ENCODE data around the gene ZNF594. TPM values are rescaled to one million over a fixed set of nuclear protein-coding genes. Genes with fewer than 3 reads are reported as not detected.

ZNF594 gene
- total RNA-seq, 1 experiment from 2014 or later: 12.5 TPM

- Histone ChIP-seq H3K27ac (ENCODE audit: insufficient read length, low read depth, low read length) (no peak overlapping the region), H3K79me1 (ENCODE audit: insufficient read depth, low read depth, low read length, poor library complexity, severe bottlenecking) (no peaks in the 10 kb centered on the region), H3K14ac (ENCODE audit: insufficient read depth, low read length) (no peak overlapping the region), H3T11ph (ENCODE audit: low read length) (no peak overlapping the region), H3K9ac (ENCODE audit: extremely low read depth, insufficient read length, low read length) (no peak overlapping the region), H2AK5ac (ENCODE audit: insufficient read length, low read length) (no peak overlapping the region), H4K5ac (ENCODE audit: insufficient read length, low read depth, low read length) (no peak overlapping the region), H2BK5ac (ENCODE audit: insufficient read length, low read length) (no peak overlapping the region), H3K4ac (ENCODE audit: low read depth, low read length) (no peak overlapping the region), H3K56ac (ENCODE audit: insufficient read length, low read depth, low read length) (no peak overlapping the region), H3K4me2 (ENCODE audit: insufficient read depth, insufficient read length, low read length) (no peak overlapping the region), H3K23me2 (ENCODE audit: insufficient read length, low read depth, low read length, poor library complexity, severe bottlenecking) (no peaks in the 10 kb centered on the region), H3K27me3 (ENCODE audit: insufficient read depth, low read length) (no peaks in the 10 kb centered on the region), H3K9me3 (ENCODE audit: control insufficient read depth, low read depth, low read length) (peaks cover 95% of the 10 kb centered on the region), H4K91ac (ENCODE audit: insufficient read length, low read depth, low read length) (no peak overlapping the region), H4K8ac (replicated peaks; ENCODE audit: insufficient read length, low read depth, low read length) (no peak overlapping the region), H2AFZ (ENCODE audit: low read length) (no peak overlapping the region), H2BK12ac (ENCODE audit: insufficient read length, low read depth, low read length) (no peak overlapping the region), H2BK20ac (ENCODE audit: low read depth, low read length, poor library complexity, severe bottlenecking) (no peak overlapping the region), H4K20me1 (ENCODE audit: control insufficient read depth, insufficient read depth, insufficient read length) (no peaks in the 10 kb centered on the region), H3K4me1 (ENCODE audit: insufficient read depth, low read length) (no peaks in the 10 kb centered on the region), H3K79me2 (ENCODE audit: insufficient read depth, low read length) (no peaks in the 10 kb centered on the region), H3K23ac (ENCODE audit: insufficient read length, low read depth, low read length) (no peak overlapping the region), H3K18ac (ENCODE audit: insufficient read length, low read depth, low read length) (no peak overlapping the region), H2BK15ac (ENCODE audit: low read depth, low read length) (no peak overlapping the region), H2BK120ac (ENCODE audit: low read depth, low read length, poor library complexity, severe bottlenecking) (no peak overlapping the region)
- Mint-ChIP-seq H3K36me3 (ENCODE audit: insufficient read depth in 1 of 3, low read depth in 3 of 3) (peaks cover 92 to 100% (median 94%) of the 10 kb centered on the region in 3 experiments), H3K27me3 (ENCODE audit: low read depth) (peaks cover 53% of the 10 kb centered on the region), H3K4me1 (no peaks in the 10 kb centered on the region), H3K27ac (no peak overlapping the region), H3K9me3 (peaks cover 96 to 98% of the 10 kb centered on the region in 2 experiments), H3K4me3 (no peak overlapping the region)
- no peak for TF ChIP-seq CTCF (conservative IDR thresholded peaks at IDR 0.05)
- no peak for DNase-seq
Observed at GRCh38 chr17:5183410-5183793, 8.3 kb downstream of the ZNF594 start.

All from H9 (cell line).